Placental epithelial cell (primary cell): Measurements from ENCODE around the gene KCNH6. TPM values are rescaled to one million over a fixed set of nuclear protein-coding genes. Genes with fewer than 3 reads are reported as not detected.

Experiments
- small RNA-seq: library from RNA; depleted of rRNA; stranded (forward); fragments of <200 nt; gene quantifications from one replicate; pipeline ENCODE3, GENCODE V24; 2012
- total RNA-seq: library from RNA; depleted of rRNA; stranded (reverse); fragments of >200 nt; gene quantifications from 2 replicates; pipeline ENCODE4 v1.2.3, GENCODE V29; 2012

KCNH6 gene
- total RNA-seq, result not detected in 2 replicates

GRCh38 chr17:63523253-63523855, at the start of gene KCNH6:
KCNH6 (plus strand) TSS chr17:63523358; CDS start chr17:63523414, 56 bp downstream.

GRCh38 chr17:63476854-63477479, 46.2 kb upstream of the KCNH6 start, which contains the start of gene ACE:
ACE (plus strand) TSS chr17:63477061; CDS start chr17:63477095, 34 bp downstream.

GRCh38 chr17:63549946-63550816, 27.0 kb downstream of the KCNH6 start, which contains the start of gene DCAF7:
DCAF7 (plus strand) TSS chr17:63550477; CDS start chr17:63550678, 201 bp downstream.

Small RNA genes within 50 kb of the gene (small RNA-seq; reads per million reads assigned to genes)
- gene RNU6-288P, result not detected

Other genes starting within 250 kb of the KCNH6 start
- gene CYB561, start 77.1 kb upstream of the KCNH6 start, total RNA-seq, result 45.1 and 48.6 TPM in 2 replicates
- 0.39 and 0.54 TPM in 2 replicates for gene ACE, start 46.3 kb upstream of the KCNH6 start, total RNA-seq
- 22.4 and 24.7 TPM in 2 replicates for gene DCAF7, start 27.1 kb downstream of the KCNH6 start, total RNA-seq
- gene TACO1, start 77.5 kb downstream of the KCNH6 start, total RNA-seq, result 16.9 and 21.6 TPM in 2 replicates
- gene MAP3K3, start 99.1 kb downstream of the KCNH6 start, total RNA-seq, result 27.9 and 28.3 TPM in 2 replicates
- 8.2 and 9.8 TPM in 2 replicates for gene LIMD2, start 176.8 kb downstream of the KCNH6 start, total RNA-seq
- 21.1 and 24.3 TPM in 2 replicates for gene STRADA, start 218.4 kb downstream of the KCNH6 start, total RNA-seq